Activated CD8-positive, alpha-beta memory T cell treated with anti-CD3 and anti-CD28 coated beads for 48 hours (primary cell): Measurements from ENCODE around the gene DNAI1.
A peak's percentile ranks its signal among the peaks of the same experiment; 100 is the strongest.

Experiments
- DNase-seq, 3 experiments: peaks; one replicate each; pipeline ENCODE4 v3.0.0-alpha.2; 2020; ENCODE audit warnings: low read depth in 2 of 3, low spot score in 2 of 3

Gene DNAI1

GRCh38 chr9:34490360-34490759 lies 31.8 kb downstream of the DNAI1 start:
- DNase-seq, result no peak

- no peak for DNase-seq
Observed at GRCh38 chr9:34490760-34491159, 32.2 kb downstream of the DNAI1 start.

- no peak for DNase-seq
Observed at GRCh38 chr9:34491596-34491995, 33.0 kb downstream of the DNAI1 start.

- no peak for DNase-seq
Observed at GRCh38 chr9:34492051-34492450, 33.4 kb downstream of the DNAI1 start.

GRCh38 chr9:34493972-34494535 lies 35.4 kb downstream of the DNAI1 start:
- DNase-seq, result no peak

- DNase-seq, result no peak
Observed at GRCh38 chr9:34496149-34496712, 37.6 kb downstream of the DNAI1 start.

- no peak for DNase-seq
Observed at GRCh38 chr9:34498553-34498952, 39.9 kb downstream of the DNAI1 start.

GRCh38 chr9:34499076-34499475 lies 40.5 kb downstream of the DNAI1 start:
- no peak for DNase-seq

- peak; percentile 35 to 80 (median 61) for DNase-seq
Observed at GRCh38 chr9:34500623-34501267, 42.1 kb downstream of the DNAI1 start.

- no peak for DNase-seq
Observed at GRCh38 chr9:34501372-34501771, 42.8 kb downstream of the DNAI1 start.

- DNase-seq, result no peak
Observed at GRCh38 chr9:34501889-34502425, 43.4 kb downstream of the DNAI1 start.

- DNase-seq, result no peak
Observed at GRCh38 chr9:34502471-34502870, 43.9 kb downstream of the DNAI1 start.

- DNase-seq, result no peak
Observed at GRCh38 chr9:34502891-34503290, 44.3 kb downstream of the DNAI1 start.

GRCh38 chr9:34503406-34503805 lies 44.8 kb downstream of the DNAI1 start:
- no peak for DNase-seq

GRCh38 chr9:34505370-34506120 lies 46.9 kb downstream of the DNAI1 start:
- DNase-seq, result no peak

GRCh38 chr9:34506623-34507022 lies 48.0 kb downstream of the DNAI1 start:
- no peak for DNase-seq

- DNase-seq, result no peak
Observed at GRCh38 chr9:34507556-34507955, 49.0 kb downstream of the DNAI1 start.

- no peak for DNase-seq
Observed at GRCh38 chr9:34507966-34508365, 49.4 kb downstream of the DNAI1 start.

GRCh38 chr9:34508463-34508862 lies 49.9 kb downstream of the DNAI1 start:
- DNase-seq, result no peak

- no peak for DNase-seq
Observed at GRCh38 chr9:34508951-34509350, 50.3 kb downstream of the DNAI1 start.

GRCh38 chr9:34510497-34511468 lies 52.2 kb downstream of the DNAI1 start:
- no peak for DNase-seq
